ENCODE data around the gene XYLT1.

- TF ChIP-seq RCOR1 (IDR thresholded peaks at IDR 0.05; ENCODE audit: insufficient replicate concordance, low read length) (no peak), CTCF (conservative IDR thresholded peaks at IDR 0.05; ENCODE audit: low read depth, low read length) (no peak), RFX5 (IDR thresholded peaks at IDR 0.05; ENCODE audit: low read depth, low read length) (no peak), POLR2A (IDR thresholded peaks at IDR 0.05; ENCODE audit: low read depth, low read length) (no peak), ELK1 (IDR thresholded peaks at IDR 0.05; ENCODE audit: borderline replicate concordance, low read depth, low read length) (no peak), MAFK (IDR thresholded peaks at IDR 0.05; ENCODE audit: low read depth, low read length) (no peak), RAD21 (IDR thresholded peaks at IDR 0.05; ENCODE audit: low read length) (no peak), CEBPB (IDR thresholded peaks at IDR 0.05; ENCODE audit: low read depth, low read length) (no peak), MAZ (IDR thresholded peaks at IDR 0.05; ENCODE audit: borderline replicate concordance, low read depth, low read length) (no peak), MXI1 (IDR thresholded peaks at IDR 0.05; ENCODE audit: borderline replicate concordance, low read depth, low read length) (no peak), SMC3 (IDR thresholded peaks at IDR 0.05; ENCODE audit: low read depth, low read length) (no peak), CHD1 (IDR thresholded peaks at IDR 0.05; ENCODE audit: low read depth, low read length) (no peak)
Observed at GRCh38 chr16:17447101-17447569, 23.6 kb downstream of the XYLT1 start.
